ENCODE data around the gene UXS1. TPM values are rescaled to one million over a fixed set of nuclear protein-coding genes. Genes with fewer than 3 reads are reported as not detected.

UXS1 gene
- total RNA-seq, 1 experiment from 2014 or later: 49.1 TPM

- no peaks in the 10 kb centered on the region for H3F3A ChIP-seq (ENCODE audit: low read length, unreplicated experiment)
- ATAC-seq: no peak
- H3K9ac ChIP-seq (ENCODE audit: low read length): no peak overlapping the region
- peaks cover 66% of the 10 kb centered on the region for H3K79me2 ChIP-seq (ENCODE audit: low read length)
- H3K9me3 ChIP-seq (ENCODE audit: low read length): no peaks in the 10 kb centered on the region
- CTCF ChIA-PET: no interaction called here
- no peaks in the 10 kb centered on the region for H3K27me3 ChIP-seq (ENCODE audit: low read length)
- H3K27ac ChIP-seq (ENCODE audit: low read length): no peak overlapping the region
- H3K4me3 ChIP-seq (ENCODE audit: low read length): no peak overlapping the region
- H4K20me1 ChIP-seq (ENCODE audit: low read length): no peaks in the 10 kb centered on the region
- no peak overlapping the region for H3K4me2 ChIP-seq (ENCODE audit: low read length)
- POLR2A ChIA-PET (ENCODE audit: unreplicated experiment): no interaction called here
- DNase-seq: no peak
- H3K36me3 ChIP-seq (ENCODE audit: low read depth, low read length): no peaks in the 10 kb centered on the region
- H3K9me2 ChIP-seq (replicated peaks; ENCODE audit: low read length): no peaks in the 10 kb centered on the region
- H2AFZ ChIP-seq (ENCODE audit: low read length): no peak overlapping the region
- intact Hi-C loops (cut with micrococcal nuclease): no loop called here
- TF ChIP-seq EZH2phosphoT487 (IDR thresholded peaks at IDR 0.05; ENCODE audit: borderline replicate concordance, low read length) (no peak), CTCF (conservative IDR thresholded peaks at IDR 0.05; ENCODE audit: low read depth, low read length) (no peak), EZH2 (IDR thresholded peaks at IDR 0.05; ENCODE audit: low read length, unreplicated experiment) (no peak)
- no TSS peak for BruUV-seq (replicated peaks)
- H3K4me1 ChIP-seq (ENCODE audit: insufficient read depth, low read length): peaks cover 46% of the 10 kb centered on the region
Observed at GRCh38 chr2:106167067-106167466, 27.0 kb downstream of the UXS1 start.

GRCh38 chr2:106165561-106165960 lies 28.5 kb downstream of the UXS1 start:
- Histone ChIP-seq H3K36me3 (ENCODE audit: low read depth, low read length) (peaks cover 6% of the 10 kb centered on the region; the same call in 1 of the 2 replicates), H3K4me1 (ENCODE audit: insufficient read depth, low read length) (peaks cover 59% of the 10 kb centered on the region), H3K27me3 (ENCODE audit: low read length) (no peaks in the 10 kb centered on the region), H3F3A (ENCODE audit: low read length, unreplicated experiment) (no peaks in the 10 kb centered on the region), H2AFZ (ENCODE audit: low read length) (no peak overlapping the region), H3K4me3 (ENCODE audit: low read length) (no peak overlapping the region), H3K9me3 (ENCODE audit: low read length) (no peaks in the 10 kb centered on the region), H3K9me2 (replicated peaks; ENCODE audit: low read length) (no peaks in the 10 kb centered on the region), H3K27ac (ENCODE audit: low read length) (no peak overlapping the region), H4K20me1 (ENCODE audit: low read length) (no peaks in the 10 kb centered on the region), H3K9ac (ENCODE audit: low read length) (no peak overlapping the region), H3K4me2 (ENCODE audit: low read length) (no peak overlapping the region), H3K79me2 (ENCODE audit: low read length) (peaks cover 53% of the 10 kb centered on the region)
- ATAC-seq (no peak), DNase-seq (no peak)
- TF ChIP-seq EZH2 (IDR thresholded peaks at IDR 0.05; ENCODE audit: low read length, unreplicated experiment): no peak
- TF ChIP-seq EZH2phosphoT487 (IDR thresholded peaks at IDR 0.05; ENCODE audit: borderline replicate concordance, low read length): no peak
- no peak for TF ChIP-seq CTCF (conservative IDR thresholded peaks at IDR 0.05; ENCODE audit: low read depth, low read length)
- no TSS peak for BruUV-seq (replicated peaks)
- intact Hi-C loops (cut with micrococcal nuclease): no loop called here
- ChIA-PET POLR2A (ENCODE audit: unreplicated experiment) (no interaction called here), CTCF (no interaction called here)

- Histone ChIP-seq H3K27ac (ENCODE audit: low read length) (no peak overlapping the region), H3K4me3 (ENCODE audit: low read length) (no peak overlapping the region), H3K36me3 (ENCODE audit: low read depth, low read length) (peaks cover 11% of the 10 kb centered on the region; the same call in 1 of the 2 replicates), H3K27me3 (ENCODE audit: low read length) (no peaks in the 10 kb centered on the region), H3F3A (ENCODE audit: low read length, unreplicated experiment) (no peaks in the 10 kb centered on the region), H3K4me1 (ENCODE audit: insufficient read depth, low read length) (peaks cover 59% of the 10 kb centered on the region), H3K4me2 (ENCODE audit: low read length) (no peak overlapping the region), H3K9me3 (ENCODE audit: low read length) (no peaks in the 10 kb centered on the region), H4K20me1 (ENCODE audit: low read length) (no peaks in the 10 kb centered on the region), H3K9me2 (replicated peaks; ENCODE audit: low read length) (no peaks in the 10 kb centered on the region), H2AFZ (ENCODE audit: low read length) (no peak overlapping the region), H3K79me2 (ENCODE audit: low read length) (peaks cover 48% of the 10 kb centered on the region), H3K9ac (ENCODE audit: low read length) (no peak overlapping the region)
- DNase-seq: no peak
- no peak for ATAC-seq
- no TSS peak for BruUV-seq (replicated peaks)
- POLR2A ChIA-PET (ENCODE audit: unreplicated experiment): no interaction called here
- TF ChIP-seq EZH2phosphoT487 (IDR thresholded peaks at IDR 0.05; ENCODE audit: borderline replicate concordance, low read length): no peak
- no peak for TF ChIP-seq EZH2 (IDR thresholded peaks at IDR 0.05; ENCODE audit: low read length, unreplicated experiment)
- TF ChIP-seq CTCF (conservative IDR thresholded peaks at IDR 0.05; ENCODE audit: low read depth, low read length): no peak
- intact Hi-C loops (cut with micrococcal nuclease): no loop called here
- CTCF ChIA-PET: no interaction called here
Observed at GRCh38 chr2:106165029-106165428, 29.1 kb downstream of the UXS1 start.
